Occipital lobe (tissue), 2 donors: ENCODE results near the gene CREBZF. TPM values are rescaled to one million over a fixed set of nuclear protein-coding genes. Genes with fewer than 3 reads are reported as not detected.
A peak's percentile ranks its signal among the peaks of the same experiment; 100 is the strongest.
"Not testable (repeated sequence)": the region's sequence is repeated elsewhere in the genome, so short reads cannot be mapped to it uniquely, and the experiment has no call there.

Source experiments
- DNase-seq: peaks from one replicate; lab custom pipeline; 2025; lab: John Stamatoyannopoulos, UW
- total RNA-seq: library from RNA; depleted of rRNA; stranded (reverse); fragments of >200 nt; gene quantifications from one replicate; pipeline ENCODE4 v1.2.3, GENCODE V29; 2014

Gene CREBZF
- total RNA-seq, 1 donor from 2014 or later, result 117 TPM

DNA sequence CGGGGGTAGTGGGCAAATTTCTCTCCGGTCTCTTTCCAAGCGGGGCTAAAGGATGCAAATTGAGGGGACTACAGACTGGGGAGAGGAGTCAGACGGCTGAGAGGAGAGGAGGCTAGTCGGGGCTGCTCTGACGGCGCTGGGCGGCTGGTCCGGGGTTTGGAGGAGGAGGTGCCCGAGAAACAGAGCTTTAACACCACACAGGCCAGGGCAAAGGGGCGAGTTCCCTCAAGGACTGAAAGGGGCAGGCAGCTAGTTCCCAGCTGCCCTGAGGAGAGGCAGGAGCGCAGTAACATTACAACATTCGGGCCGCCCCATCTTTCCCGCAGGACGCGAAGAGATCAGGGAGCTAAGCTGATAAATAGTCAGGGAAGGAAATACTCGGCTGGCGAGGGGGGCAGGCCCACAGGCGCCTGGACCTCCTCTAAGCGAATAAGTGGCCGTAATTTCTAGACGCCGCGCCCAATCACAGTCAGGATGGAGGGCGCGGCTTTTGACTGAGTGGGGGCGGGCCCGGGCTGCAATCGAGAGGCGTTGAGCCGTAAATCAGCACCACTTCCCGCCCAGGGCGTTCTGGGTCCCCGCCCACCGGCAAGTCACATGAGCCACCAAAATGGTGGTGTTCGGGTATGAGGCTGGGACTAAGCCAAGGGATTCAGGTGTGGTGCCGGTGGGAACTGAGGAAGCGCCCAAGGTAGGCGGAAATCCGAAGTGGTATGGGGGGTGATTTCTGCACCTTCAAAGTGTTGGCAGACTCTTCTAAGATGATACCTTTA, 36.7 kb downstream of the CREBZF start, which contains the start of gene TMEM126B:
TMEM126B (plus strand) TSS at position 596 of the 773 bp plus-strand sequence; CDS start at position 611, 15 bp downstream.
- peak; percentile 98 for DNase-seq

DNA sequence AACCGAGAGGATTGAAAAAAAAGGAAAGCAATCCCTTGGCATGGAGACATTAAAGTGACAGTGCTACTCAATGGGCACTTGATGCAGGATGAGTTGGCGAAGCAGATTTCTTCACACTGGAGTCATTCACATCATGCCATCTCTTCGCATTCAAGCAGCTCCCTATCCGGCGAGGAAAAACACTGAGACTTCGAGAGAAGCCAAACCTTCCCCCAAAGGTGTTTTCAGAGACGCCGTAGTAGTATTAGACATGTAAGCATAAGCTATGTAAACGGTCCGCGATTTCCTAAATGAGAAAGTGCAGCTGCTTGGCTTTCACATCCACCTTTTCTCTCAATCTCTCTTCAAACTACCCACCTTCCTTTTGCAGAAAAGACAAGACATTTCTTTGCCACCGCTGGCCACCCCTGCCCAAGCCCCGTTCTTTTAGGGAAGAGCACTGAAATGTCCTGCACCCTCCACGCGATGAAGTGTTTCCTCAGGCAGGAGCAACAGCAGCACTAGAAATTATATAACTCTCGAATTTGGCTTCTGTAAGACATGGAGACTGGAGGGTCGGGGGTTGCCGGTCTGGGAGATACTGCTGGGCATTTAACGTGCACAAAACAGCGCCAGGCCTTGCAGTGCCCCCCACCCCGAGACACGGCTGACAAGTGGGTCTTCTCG, 37.5 kb downstream of the CREBZF start, which contains the start of gene DLG2:
DLG2 (minus strand) TSS at position 13 of the 666 bp plus-strand sequence.
- DNase-seq, result peak; percentile 48

- DNase-seq, result no peak
Measured at GRCh38 chr11:85626496-85626895, 38.4 kb downstream of the CREBZF start.

GRCh38 chr11:85620256-85620655, 44.7 kb downstream of the CREBZF start:
- DNase-seq, result no peak

- DNase-seq, result no peak
Measured at GRCh38 chr11:85619499-85619898, 45.4 kb downstream of the CREBZF start.

GRCh38 chr11:85611643-85612042, 53.3 kb downstream of the CREBZF start:
- DNase-seq, result not testable (repeated sequence)

Other genes with a start within 250 kb of the CREBZF start
- 353 TPM for gene DLG2, start 37.8 kb downstream of the CREBZF start, total RNA-seq
- 45.1 TPM for gene TMEM126B, start 36.5 kb downstream of the CREBZF start, total RNA-seq
- 22.6 TPM for gene TMEM126A, start 17.2 kb downstream of the CREBZF start, total RNA-seq
- 0.47 TPM for gene CCDC89, start 21.1 kb upstream of the CREBZF start, total RNA-seq
- 7.0 TPM for gene SYTL2, start 146.0 kb upstream of the CREBZF start, total RNA-seq
- gene CCDC83, start 190.3 kb upstream of the CREBZF start, total RNA-seq, result not detected